Measurements from ENCODE around the gene TAP2. TPM values are rescaled to one million over a fixed set of nuclear protein-coding genes. Genes with fewer than 3 reads are reported as not detected.

The TAP2 gene
- polyA plus RNA-seq, 2 of the 4 experiments (the other 2 are of a cell fraction), result 11.4 to 15.9 TPM

- H3K9me3 ChIP-seq, result no peaks in the 10 kb centered on the region
- 70% methylated on average over 5 of the region's 5 CpGs for WGBS (ENCODE audit: missing lambda C conversion rate)
- DNase-seq (ENCODE audit: low read depth in 1 of 2, low spot score in 1 of 2) (no peak), FAIRE-seq (no peak), ATAC-seq (no peak)
- peaks cover 7% of the 10 kb centered on the region; the same call in 2 of the 3 replicates for H3K4me1 ChIP-seq
- TF ChIP-seq EP300 (IDR thresholded peaks at IDR 0.05), result no peak
- TF ChIP-seq E2F6 (IDR thresholded peaks at IDR 0.05; ENCODE audit: borderline replicate concordance, low read depth), result no peak
- TF ChIP-seq HOXA7 (CRISPR knock-in tag; IDR thresholded peaks at IDR 0.05), result no peak
- no peak for TF ChIP-seq RARB (CRISPR knock-in tag; IDR thresholded peaks at IDR 0.05)
- TF ChIP-seq KDM5A (IDR thresholded peaks at IDR 0.05), result no peak
- TF ChIP-seq ZC3H11A (IDR thresholded peaks at IDR 0.05), result no peak
- TF ChIP-seq ZFP36 (IDR thresholded peaks at IDR 0.05; ENCODE audit: borderline replicate concordance, partially characterized antibody), result no peak
- TF ChIP-seq RNF2 (IDR thresholded peaks at IDR 0.05; ENCODE audit: borderline replicate concordance, low read depth), result no peak
- H3K4me2 ChIP-seq, result no peak overlapping the region
- H3K4me3 ChIP-seq, result no peak overlapping the region
- CTCF ChIA-PET, result interaction anchor here (0.6 kb wide), 1 partner anchor 24 kb away, joined by 3 read pairs; the partner anchor contains the start of gene TAP2
- POLR2A ChIA-PET, result no interaction called here
- H3K27ac ChIP-seq, result no peak overlapping the region
These were observed 23.4 kb downstream of the TAP2 start for GRCh38 chr6:32815115-32815514.

- H3K4me3 ChIP-seq, result no peak overlapping the region
- TF ChIP-seq HEYL (CRISPR knock-in tag; IDR thresholded peaks at IDR 0.05), result no peak
- no peak for TF ChIP-seq ZC3H11A (IDR thresholded peaks at IDR 0.05)
- TF ChIP-seq SREBF2 (IDR thresholded peaks at IDR 0.05), result no peak
- TF ChIP-seq TFCP2L1 (CRISPR knock-in tag; IDR thresholded peaks at IDR 0.05), result no peak
- TF ChIP-seq HOXB13 (CRISPR knock-in tag; IDR thresholded peaks at IDR 0.05; ENCODE audit: low read depth), result no peak
- TF ChIP-seq JUN (IDR thresholded peaks at IDR 0.05), result no peak
- TF ChIP-seq RNF2 (IDR thresholded peaks at IDR 0.05; ENCODE audit: borderline replicate concordance, low read depth), result no peak
- no peak for TF ChIP-seq FOSL2 (IDR thresholded peaks at IDR 0.05)
- TF ChIP-seq FOSL2 (CRISPR knock-in tag; IDR thresholded peaks at IDR 0.05), result no peak
- TF ChIP-seq ELK1 (IDR thresholded peaks at IDR 0.05; ENCODE audit: low read depth, low read length), result no peak
- no peak for TF ChIP-seq CEBPB (IDR thresholded peaks at IDR 0.05)
- TF ChIP-seq CHD2 (IDR thresholded peaks at IDR 0.05; ENCODE audit: low read length, partially characterized antibody), result no peak
- no peak for TF ChIP-seq NPAS2 (CRISPR knock-in tag; IDR thresholded peaks at IDR 0.05; ENCODE audit: borderline replicate concordance)
- TF ChIP-seq NR3C1 (IDR thresholded peaks at IDR 0.05), result no peak
- TF ChIP-seq NFE2L2 (conservative IDR thresholded peaks at IDR 0.05; ENCODE audit: low read length), result no peak
- no peak for TF ChIP-seq MYC (IDR thresholded peaks at IDR 0.05; ENCODE audit: borderline replicate concordance, low read length)
- no peak for TF ChIP-seq USF2 (IDR thresholded peaks at IDR 0.05)
- TF ChIP-seq PHF8 (IDR thresholded peaks at IDR 0.05; ENCODE audit: borderline replicate concordance, low read depth), result no peak
- no peak for TF ChIP-seq GATA3 (IDR thresholded peaks at IDR 0.05; ENCODE audit: borderline replicate concordance)
- TF ChIP-seq BHLHE40 (IDR thresholded peaks at IDR 0.05; ENCODE audit: low read depth, low read length), result no peak
- TF ChIP-seq RFX5 (IDR thresholded peaks at IDR 0.05), result no peak
- DNase-seq (ENCODE audit: low read depth in 1 of 2, low spot score in 1 of 2) (no peak), FAIRE-seq (no peak), ATAC-seq (no peak)
- no peak overlapping the region for H3K27ac ChIP-seq
- 65% methylated on average over 2 of the region's 2 CpGs for WGBS (ENCODE audit: missing lambda C conversion rate)
- no peak overlapping the region for H3K4me2 ChIP-seq
- no peaks in the 10 kb centered on the region for H3K9me3 ChIP-seq
- no peaks in the 10 kb centered on the region for H3K4me1 ChIP-seq
- ChIA-PET CTCF (interaction anchor here (0.6 to 1.2 kb wide), 2 partner anchors 20 to 54 kb away, joined by 3 read pairs; no protein-coding TSS in a partner anchor), POLR2A (no interaction called here)
These were observed 24.4 kb downstream of the TAP2 start for GRCh38 chr6:32814145-32814544.
